NCI-H2081 (cell line): ENCODE data around the gene PHLDB2.

ENCODE experiments used
- DNase-seq, 2 experiments: peaks; one replicate each; lab custom pipeline; 2025; lab: John Stamatoyannopoulos, UW

The PHLDB2 gene

DNA sequence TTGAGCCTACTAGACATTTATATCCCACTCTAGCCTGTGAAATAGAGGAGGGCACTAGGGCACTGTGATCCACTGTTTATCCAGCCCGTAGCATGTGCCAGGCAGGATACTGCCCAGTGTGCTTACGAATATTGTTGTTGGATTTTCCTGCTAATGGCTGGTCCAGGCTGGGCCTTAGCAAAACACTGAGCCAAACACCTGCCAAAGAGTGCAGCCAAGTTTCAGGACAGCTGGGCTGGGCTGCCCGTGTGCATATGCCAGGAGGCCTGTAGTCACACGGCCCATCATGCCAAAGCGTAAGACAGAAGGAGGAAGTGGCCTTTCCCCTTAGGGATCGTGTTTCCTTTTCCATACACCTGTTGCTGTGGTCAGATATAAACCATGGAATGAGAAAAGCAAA, 65.2 kb downstream of the PHLDB2 start:
- DNase-seq = peak; percentile 23 to 77

DNA sequence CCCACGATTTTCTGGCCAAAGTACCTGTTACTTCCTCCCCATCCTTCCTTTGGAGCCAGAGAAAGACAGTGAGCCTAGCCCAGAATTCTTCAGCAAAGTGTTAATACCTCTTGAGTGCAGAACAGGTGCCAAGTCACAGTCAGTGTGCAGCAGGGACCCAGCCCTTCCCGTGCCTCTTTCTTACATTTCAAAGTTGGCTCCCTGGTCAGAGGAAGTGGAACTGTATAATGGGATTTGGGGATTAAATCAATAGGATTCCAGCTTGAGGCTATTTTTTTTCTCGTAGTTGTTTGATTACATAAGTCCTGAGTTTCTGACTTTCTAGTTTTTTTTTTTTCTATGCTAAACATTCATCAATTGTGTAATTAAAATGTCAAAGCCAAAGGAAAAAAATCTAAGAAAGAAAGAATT, 67.2 kb downstream of the PHLDB2 start:
- peak in 1 of 2 experiments; percentile 3 for DNase-seq

DNA sequence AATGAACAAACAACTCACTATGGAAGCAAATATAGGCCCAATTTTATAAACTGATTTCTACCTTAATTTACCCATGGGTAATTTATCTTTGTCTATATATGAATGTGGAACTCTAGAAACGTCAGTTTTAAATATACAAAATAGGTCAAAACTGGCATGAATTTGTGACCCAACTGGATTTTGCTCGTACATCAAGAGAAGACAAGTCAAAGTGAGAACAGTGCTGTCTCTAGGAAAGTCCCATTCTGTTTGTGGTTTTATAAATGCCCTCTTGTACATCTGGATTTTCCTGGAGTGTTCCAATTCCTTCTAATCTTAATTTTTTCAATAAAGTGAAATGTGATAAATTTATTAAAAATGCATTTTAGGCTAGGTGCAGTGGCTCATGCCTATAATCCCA, 69.5 kb downstream of the PHLDB2 start:
- DNase-seq = no peak

- no peak for DNase-seq
These were observed 70.4 kb downstream of the PHLDB2 start for GRCh38 chr3:111929484-111929883.

DNA sequence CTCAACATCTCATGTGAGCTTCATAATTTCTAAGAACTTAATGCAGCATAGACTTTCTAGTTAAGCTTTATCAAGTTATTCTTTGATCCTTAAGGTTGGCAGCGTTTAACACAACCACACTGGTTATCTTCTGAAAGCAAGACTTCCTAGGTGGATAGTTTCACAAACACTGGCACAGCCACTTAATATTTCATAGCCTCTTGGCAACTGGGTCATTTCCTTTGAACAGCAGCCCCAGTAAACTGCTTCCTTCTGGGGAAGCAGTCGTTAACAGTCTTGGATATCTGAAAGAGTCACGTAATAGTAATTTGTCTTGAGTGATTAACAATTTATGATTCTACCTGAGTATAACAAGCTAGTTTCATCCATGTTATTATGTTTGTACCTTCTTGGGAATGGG, 73.9 kb downstream of the PHLDB2 start:
- DNase-seq = no peak

DNA sequence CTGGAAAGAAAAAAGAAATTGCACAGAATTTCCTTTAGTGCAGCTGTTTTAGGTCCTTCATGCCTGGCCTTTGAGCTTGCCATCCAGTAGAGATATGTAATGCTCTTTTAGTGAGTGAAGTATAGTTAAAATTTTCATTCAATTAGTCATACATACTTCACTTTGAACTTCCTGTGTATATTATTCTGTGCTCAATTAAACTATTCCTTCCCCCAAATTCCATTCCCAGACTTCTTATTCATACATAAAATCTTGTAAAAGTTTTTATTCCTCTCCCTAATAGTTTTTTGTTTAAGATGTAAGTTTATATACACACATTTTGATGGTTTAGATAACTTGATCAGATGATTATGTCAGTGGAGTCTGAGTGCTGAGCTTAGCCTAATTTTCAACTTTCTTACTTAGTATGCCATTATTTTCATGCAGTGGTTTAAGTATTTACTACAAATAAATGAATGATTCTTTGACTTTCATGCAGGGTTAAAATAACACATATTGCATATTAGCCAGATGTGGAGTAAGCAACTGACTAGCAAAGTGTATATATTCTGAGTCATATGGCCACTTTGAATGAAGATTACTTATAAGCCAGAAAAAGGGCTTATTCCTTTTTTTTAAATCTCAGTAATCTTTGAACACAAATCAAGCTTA, 77.3 kb downstream of the PHLDB2 start:
- DNase-seq = no peak

GRCh38 chr3:111936967-111937366, 77.9 kb downstream of the PHLDB2 start:
- no peak for DNase-seq

GRCh38 chr3:111937871-111938270, 78.8 kb downstream of the PHLDB2 start:
- no peak for DNase-seq

DNA sequence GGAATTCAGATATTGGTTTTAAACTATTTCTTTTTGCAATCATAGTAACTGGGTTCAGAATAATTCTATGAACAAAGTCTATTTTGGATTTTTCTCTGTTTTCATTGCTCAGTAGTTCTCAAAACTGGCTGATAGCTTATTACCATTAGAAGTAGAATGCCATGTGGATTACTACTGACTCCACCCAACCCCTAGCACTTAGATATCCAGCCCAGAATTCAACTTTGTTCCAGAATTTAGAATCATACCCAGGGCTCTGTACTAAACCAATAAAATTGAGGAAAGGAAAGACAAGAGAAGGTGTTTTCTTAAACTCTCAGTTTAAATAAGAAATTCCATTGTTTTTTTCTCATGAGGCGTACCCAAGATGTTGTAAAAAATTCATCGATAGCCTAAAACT, 80.8 kb downstream of the PHLDB2 start:
- no peak for DNase-seq

DNA sequence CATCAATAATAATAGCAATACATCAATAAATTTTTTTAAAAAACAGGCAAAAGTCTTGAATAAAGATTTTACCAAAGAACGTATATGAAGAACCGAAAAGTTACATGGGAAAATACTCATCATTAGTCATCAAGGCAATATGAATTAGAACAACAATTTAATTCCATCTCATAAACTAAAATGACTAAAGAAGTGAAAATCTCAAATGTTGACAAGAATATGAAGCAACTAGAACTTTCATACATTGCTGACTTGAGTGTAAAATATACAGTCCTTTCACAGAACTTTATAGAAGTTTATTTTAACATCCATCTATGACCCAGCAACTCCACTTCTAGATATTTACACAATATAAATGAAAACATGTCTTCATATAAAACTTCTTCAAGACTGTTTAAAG, 84.5 kb downstream of the PHLDB2 start:
- DNase-seq = no peak

GRCh38 chr3:111944372-111944771, 85.3 kb downstream of the PHLDB2 start:
- no peak for DNase-seq

DNA sequence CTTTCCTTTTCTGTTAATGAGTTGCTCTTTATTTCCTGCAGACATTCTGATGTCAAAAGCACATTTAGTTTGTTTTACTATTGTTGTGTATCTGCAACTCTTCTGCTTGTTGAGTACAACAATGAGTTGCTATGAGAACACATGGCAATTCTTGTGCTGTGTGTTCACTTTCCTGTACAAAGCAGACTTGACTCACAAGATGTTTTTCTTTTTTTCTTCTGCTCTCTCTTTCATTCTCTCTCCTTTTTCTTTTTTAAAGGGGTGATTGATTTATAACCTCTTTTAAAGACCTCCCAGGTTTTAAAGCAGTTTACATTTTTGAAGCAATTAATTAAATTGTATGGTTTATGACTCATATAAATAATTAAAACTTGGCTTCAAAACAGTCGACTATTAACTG, 88.2 kb downstream of the PHLDB2 start:
- DNase-seq = no peak

DNA sequence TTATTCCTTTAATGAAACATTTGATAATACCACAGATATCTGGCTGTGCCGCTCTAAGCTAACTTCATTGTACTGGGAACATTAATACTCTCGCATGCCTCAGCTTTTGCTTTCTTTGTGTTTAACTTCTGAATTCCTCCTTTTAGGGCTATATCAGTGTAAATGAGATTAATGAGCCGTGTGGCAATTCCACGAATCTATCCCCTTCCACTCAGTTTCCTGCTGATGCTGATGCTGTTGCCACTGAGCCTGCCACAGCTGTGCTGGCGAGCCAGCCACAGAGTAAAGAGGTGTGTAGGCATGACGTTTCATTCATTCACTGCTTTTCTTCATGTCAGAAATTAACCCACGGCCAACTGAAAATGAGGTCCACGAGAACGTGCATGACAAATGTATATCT, 89.7 kb downstream of the PHLDB2 start:
- no peak for DNase-seq

DNA sequence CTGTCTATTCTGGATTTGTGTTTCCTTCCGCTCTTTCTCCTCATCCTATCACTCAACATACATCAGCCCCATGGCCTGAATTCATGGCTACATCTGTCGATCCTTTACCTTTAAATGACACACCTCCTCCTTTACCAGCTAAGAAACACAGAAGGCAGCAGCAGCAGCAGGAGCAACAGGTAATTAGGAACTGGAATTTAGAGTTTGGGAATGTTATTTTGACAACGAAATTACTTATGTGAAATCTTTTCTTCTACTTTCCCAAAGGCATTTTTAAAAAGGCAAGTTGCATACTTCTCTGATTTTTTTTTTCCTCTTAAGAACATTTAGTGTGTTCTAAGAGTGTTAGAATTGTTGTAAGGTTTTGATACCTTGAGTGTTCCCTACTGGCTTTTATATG, 90.6 kb downstream of the PHLDB2 start:
- no peak for DNase-seq

GRCh38 chr3:111951032-111951431, 92.0 kb downstream of the PHLDB2 start:
- no peak for DNase-seq

DNA sequence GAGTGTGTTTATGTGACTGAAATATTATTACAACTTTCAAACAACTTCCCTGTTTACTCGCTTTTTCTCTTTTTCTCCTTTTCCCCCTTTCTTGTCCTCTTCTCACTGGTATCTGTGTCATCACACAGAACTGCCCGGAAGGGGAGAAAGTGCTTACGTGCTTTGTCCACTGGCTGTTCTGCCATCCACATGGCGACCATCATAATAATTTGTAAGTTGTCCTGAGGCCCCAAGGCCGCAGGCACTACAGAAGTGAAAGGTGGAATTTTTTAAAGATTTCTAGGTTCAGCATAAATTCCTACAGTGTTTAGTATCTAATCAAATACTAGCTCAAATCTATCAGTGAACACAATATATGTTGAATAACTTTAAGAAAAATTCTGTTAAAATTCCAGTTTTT, 93.0 kb downstream of the PHLDB2 start:
- no peak for DNase-seq

DNA sequence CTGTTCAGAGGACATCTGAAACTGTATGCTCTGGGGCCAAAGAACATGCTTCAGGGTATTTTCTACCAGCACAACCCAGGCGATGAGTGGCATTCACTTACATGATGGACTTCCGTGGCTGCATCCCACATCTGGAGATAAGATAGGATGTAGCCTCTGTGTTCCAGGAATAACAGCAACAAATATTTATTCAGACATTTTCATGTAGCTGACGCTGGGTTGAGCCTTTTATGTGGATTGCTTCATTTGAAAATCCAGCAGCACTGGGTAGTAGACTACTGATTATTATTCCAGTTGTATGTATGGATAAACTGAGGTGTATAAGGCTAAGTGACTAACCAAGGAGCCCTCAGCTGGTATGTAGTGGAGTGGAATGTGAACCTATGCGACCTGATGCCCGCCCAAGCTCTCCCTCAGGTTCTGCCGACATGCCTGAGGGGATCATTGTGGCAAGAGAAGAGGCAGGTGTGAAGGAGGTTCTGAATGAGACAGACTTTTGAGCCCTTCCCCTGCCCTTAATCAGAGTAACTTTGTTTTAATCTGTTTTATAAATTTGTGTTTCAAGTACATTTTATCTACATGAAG, 93.9 kb downstream of the PHLDB2 start:
- DNase-seq = no peak

DNA sequence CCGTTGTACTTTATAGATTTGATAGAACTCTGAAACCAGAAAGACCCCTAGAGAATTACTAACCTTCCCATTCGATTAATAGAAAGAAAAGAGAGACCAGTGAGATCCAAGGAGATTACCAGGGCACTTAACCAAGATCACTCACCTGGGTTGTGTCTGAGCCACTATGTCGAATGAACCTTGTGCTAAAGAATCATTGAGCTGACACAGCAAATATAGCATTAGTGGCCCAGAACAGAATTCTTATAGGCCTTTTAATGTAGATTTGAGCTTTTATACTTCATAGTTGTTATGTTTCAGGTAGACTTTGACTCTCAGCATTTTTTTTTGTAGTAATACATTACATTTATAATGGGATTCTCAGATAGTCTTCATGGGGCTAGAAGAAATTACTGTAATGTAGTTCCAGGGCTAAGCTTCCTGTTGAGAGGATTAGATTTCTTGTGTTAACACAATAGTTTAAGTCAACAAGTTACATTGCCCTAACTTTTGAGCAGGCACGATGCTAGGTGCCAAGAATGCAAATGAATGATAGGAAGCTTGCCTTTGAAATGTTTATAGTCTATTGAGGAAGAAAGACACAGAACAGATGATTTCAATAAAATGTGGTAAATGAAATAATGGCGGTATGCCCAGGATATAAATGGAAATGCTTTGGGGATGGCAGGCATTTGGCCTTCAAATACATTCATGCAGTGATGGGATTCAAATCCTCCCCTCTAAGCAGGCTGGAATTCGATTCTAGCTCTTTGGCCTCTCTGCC, 95.3 kb downstream of the PHLDB2 start:
- DNase-seq = peak in 1 of 2 experiments; percentile 15

GRCh38 chr3:111955876-111956275, 96.8 kb downstream of the PHLDB2 start:
- no peak for DNase-seq

- no peak for DNase-seq
These were observed 97.4 kb downstream of the PHLDB2 start for GRCh38 chr3:111956449-111956848.

DNA sequence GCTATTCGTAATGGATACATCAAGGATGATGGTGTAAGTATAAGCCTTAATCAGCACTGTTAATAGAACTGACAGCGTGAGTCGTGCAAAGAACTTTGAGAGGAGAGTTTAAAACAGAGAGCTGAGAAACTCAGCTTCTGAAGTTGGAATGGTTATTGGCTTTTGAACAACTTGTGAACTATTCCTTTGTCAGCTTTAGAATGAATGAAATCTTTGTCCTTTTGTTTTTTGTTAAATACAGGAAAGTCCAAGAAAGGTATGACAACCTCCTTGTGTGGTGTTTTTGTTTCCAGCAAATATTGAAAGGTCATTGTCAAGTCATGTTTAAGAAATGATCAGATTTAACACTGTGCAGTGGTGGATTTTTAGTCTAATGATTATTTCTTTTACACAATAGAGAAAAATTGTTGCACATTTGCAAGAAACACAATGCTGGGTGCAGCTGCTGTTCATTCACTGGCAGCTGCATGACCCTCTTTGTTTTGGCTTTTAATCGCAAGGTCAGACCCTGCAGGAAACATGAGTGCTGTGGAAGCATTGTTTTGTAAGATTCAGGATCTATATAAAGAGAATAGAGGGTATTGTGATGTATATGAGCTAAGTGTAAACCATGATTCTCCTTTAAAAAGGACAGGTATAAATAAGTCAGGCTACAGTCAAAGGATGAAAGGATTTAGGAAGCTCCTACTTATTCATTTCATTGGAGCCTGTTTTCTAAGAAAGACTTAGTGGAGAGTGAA, 98.1 kb downstream of the PHLDB2 start:
- peak in 1 of 2 experiments; percentile 37 for DNase-seq

DNA sequence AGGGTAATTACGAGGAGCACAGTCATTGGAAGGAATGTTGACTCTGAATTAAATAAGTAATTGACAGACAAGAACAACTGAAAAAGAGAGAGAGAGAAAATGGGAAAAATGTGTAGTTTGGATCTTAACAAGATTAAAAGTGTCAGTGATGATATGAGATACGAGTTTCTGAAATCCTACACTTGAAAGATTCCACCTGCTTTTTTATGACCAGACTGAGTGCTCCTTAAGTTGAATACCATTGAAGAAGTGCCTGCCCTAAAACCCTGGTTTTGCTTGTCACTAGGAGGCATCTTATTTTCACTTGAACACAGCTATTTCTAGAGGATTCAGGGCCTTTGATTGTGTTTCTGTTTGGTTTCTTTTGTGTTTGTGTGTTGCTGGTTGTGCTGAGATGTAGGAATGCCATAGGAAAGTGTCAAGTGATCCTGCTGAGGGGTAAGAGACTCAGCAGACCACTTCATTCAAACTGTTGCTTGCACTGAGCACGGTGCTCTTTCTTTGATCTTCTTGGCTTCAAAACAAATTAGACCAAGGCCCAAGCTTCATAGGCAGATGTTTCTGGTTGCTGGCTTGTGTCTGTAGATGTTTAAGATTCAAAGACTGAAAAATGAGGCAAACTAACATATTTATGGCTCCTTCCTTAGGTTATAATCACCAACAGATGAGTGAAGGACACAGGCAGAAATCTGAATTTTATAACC, 102.5 kb downstream of the PHLDB2 start:
- no peak for DNase-seq
